Thyroid gland (tissue), 4 donors: ENCODE data around the gene TXK. TPM values are rescaled to one million over a fixed set of nuclear protein-coding genes. Genes with fewer than 3 reads are reported as not detected.

Experiments used
- DNase-seq, 2 donors: peaks; one replicate each; pipeline ENCODE4 v3.0.0-alpha.2; 2019
- H3K27ac ChIP-seq, 3 donors: fragments of 200-600 bp; sonication (generic); 1 replicate in 2 of 3; 2 replicates in 1 of 3; pipeline ENCODE4 v1.5.1; 2016 to 2019; ENCODE audit warnings: mild to moderate bottlenecking in 1 of 3, moderate library complexity in 1 of 3
- H3K27me3 ChIP-seq: fragments of 200-600 bp; sonication (generic); one replicate; pipeline ENCODE4 v1.5.1; 2019
- H3K36me3 ChIP-seq, 2 donors: fragments of 200-600 bp; sonication (generic); one replicate each; pipeline ENCODE4 v1.5.1; 2016 to 2019
- H3K4me1 ChIP-seq, 2 donors: fragments of 200-600 bp; sonication (generic); one replicate each; pipeline ENCODE4 v1.5.1; 2017 to 2019
- H3K4me3 ChIP-seq, 3 donors: fragments of 200-600 bp; sonication (generic); replicated peaks in 1 of 3; 1 replicate in 2 of 3; 2 replicates in 1 of 3; pipeline ENCODE4 v1.5.1; 2016; ENCODE audit warnings: mild to moderate bottlenecking in 1 of 3
- H3K9me3 ChIP-seq: fragments of 200-600 bp; sonication (generic); one replicate; pipeline ENCODE4 v1.5.1; 2017
- CTCF ChIP-seq, 6 experiments: fragments of 200-600 bp in 3 of 6; fragments of 450-650 bp in 3 of 6; sonication (generic) in 3 of 6; IDR thresholded peaks; one replicate each; pipeline ENCODE4 v1.5.1; 2016 to 2019; ENCODE audit warnings: antibody characterized with exemption in 6 of 6, mild to moderate bottlenecking in 2 of 6, inconsistent platforms in 1 of 6, moderate library complexity in 1 of 6
- POLR2A ChIP-seq, 2 donors: fragments of 450-650 bp; IDR thresholded peaks; one replicate each; pipeline ENCODE4 v1.6.1; 2017; ENCODE audit warnings: antibody characterized with exemption in 2 of 2, mild to moderate bottlenecking in 2 of 2, moderate library complexity in 1 of 2
- WGBS, 2 donors: methylation state at CpG; one replicate each; pipeline ENCODE4 v1.1.5; 2017; 5-methylcytosine and 5-hydroxymethylcytosine counted together
- intact Hi-C: fragments of 100-400 bp; cut with DNase I; formaldehyde crosslinking; loops from one replicate; pipeline ENCODE4 v1.15.1; 2023
- total RNA-seq, 4 donors: library from RNA; depleted of rRNA; stranded (reverse); fragments of >200 nt; gene quantifications; one replicate each; pipeline ENCODE4 v1.2.3, GENCODE V29; 2016

Gene TXK
- total RNA-seq, 4 donors from 2014 or later = 1.8 to 3.6 (median 1.9) TPM

GRCh38 chr4:48118081-48118480 is 16.0 kb downstream of the TXK start:
- no peak for DNase-seq
- no peak overlapping the region for H3K4me3 ChIP-seq
- 85 to 94% methylated on average over 2 of the region's 2 CpGs for WGBS, 2 donors
- no peak overlapping the region for H3K27ac ChIP-seq
- H3K9me3 ChIP-seq = no peaks in the 10 kb centered on the region
- intact Hi-C loops = no loop called here
- no peaks in the 10 kb centered on the region for H3K27me3 ChIP-seq
- TF ChIP-seq POLR2A (IDR thresholded peaks at IDR 0.05) (no peak), CTCF (IDR thresholded peaks at IDR 0.05) (no peak)
- no peaks in the 10 kb centered on the region for H3K36me3 ChIP-seq
- H3K4me1 ChIP-seq = peaks cover 4% of the 10 kb centered on the region in 2 donors

- intact Hi-C loops = no loop called here
- Histone ChIP-seq H3K9me3 (no peaks in the 10 kb centered on the region), H3K27me3 (no peaks in the 10 kb centered on the region), H3K27ac (no peak overlapping the region), H3K4me3 (no peak overlapping the region), H3K4me1 (peaks cover 0 to 4% of the 10 kb centered on the region in 2 donors), H3K36me3 (no peaks in the 10 kb centered on the region)
- no peak for DNase-seq
- 78 to 88% methylated on average over 3 of the region's 3 CpGs for WGBS, 2 donors
- TF ChIP-seq POLR2A (IDR thresholded peaks at IDR 0.05) (no peak), CTCF (IDR thresholded peaks at IDR 0.05) (no peak)
Observed at GRCh38 chr4:48116582-48116981, 17.5 kb downstream of the TXK start.

GRCh38 chr4:48114412-48114811 is 19.6 kb downstream of the TXK start:
- TF ChIP-seq CTCF (IDR thresholded peaks at IDR 0.05) (no peak), POLR2A (IDR thresholded peaks at IDR 0.05) (no peak)
- Histone ChIP-seq H3K9me3 (no peaks in the 10 kb centered on the region), H3K4me3 (no peak overlapping the region), H3K27me3 (no peaks in the 10 kb centered on the region), H3K4me1 (peaks cover 0 to 4% of the 10 kb centered on the region in 2 donors), H3K27ac (no peak overlapping the region), H3K36me3 (no peaks in the 10 kb centered on the region)
- intact Hi-C loops = no loop called here
- DNase-seq = no peak
- WGBS, 2 donors = 85 to 87% methylated on average over 6 of the region's 6 CpGs

GRCh38 chr4:48112017-48112667 is 21.9 kb downstream of the TXK start:
- Histone ChIP-seq H3K4me1 (no peaks in the 10 kb centered on the region), H3K27me3 (no peaks in the 10 kb centered on the region), H3K36me3 (no peaks in the 10 kb centered on the region), H3K9me3 (no peaks in the 10 kb centered on the region), H3K27ac (no peak overlapping the region), H3K4me3 (no peak overlapping the region)
- no peak for DNase-seq
- 89 to 91% methylated on average over 8 of the region's 8 CpGs for WGBS, 2 donors
- TF ChIP-seq POLR2A (IDR thresholded peaks at IDR 0.05) = no peak
- TF ChIP-seq CTCF (IDR thresholded peaks at IDR 0.05) = no peak
- intact Hi-C loops = no loop called here

- intact Hi-C loops = no loop called here
- 66 to 75% methylated on average over 1 of the region's 1 CpG for WGBS, 2 donors
- no peak for DNase-seq
- TF ChIP-seq POLR2A (IDR thresholded peaks at IDR 0.05) = no peak
- no peak for TF ChIP-seq CTCF (IDR thresholded peaks at IDR 0.05)
- no peaks in the 10 kb centered on the region for H3K4me1 ChIP-seq
- no peaks in the 10 kb centered on the region for H3K36me3 ChIP-seq
- H3K27me3 ChIP-seq = no peaks in the 10 kb centered on the region
- no peak overlapping the region for H3K27ac ChIP-seq
- H3K4me3 ChIP-seq = no peak overlapping the region
- H3K9me3 ChIP-seq = no peaks in the 10 kb centered on the region
Observed at GRCh38 chr4:48110452-48110978, 23.5 kb downstream of the TXK start.
